Keratinocyte (primary cell): ENCODE data around the gene C17orf113.

Source experiments
- CTCF ChIP-seq, 3 experiments: IDR thresholded peaks in 1 of 3; conservative IDR thresholded peaks in 1 of 3; optimal IDR thresholded peaks in 1 of 3; 2 replicates in 2 of 3; 3 replicates in 1 of 3; pipeline versions ENCODE3 to v1.5.1; 2011; ENCODE audit warnings: low read length in 3 of 3, mild to moderate bottlenecking in 3 of 3, moderate library complexity in 2 of 3, control low read depth in 1 of 3, inconsistent platforms in 1 of 3; ENCODE audit not compliant: insufficient read depth in 2 of 3; ENCODE audit errors: extremely low read depth in 1 of 3
- EZH2 ChIP-seq: IDR thresholded peaks from one replicate; pipeline ENCODE4 v1.6.1; 2012; ENCODE audit warnings: inconsistent platforms, mild to moderate bottlenecking, low read length, moderate library complexity

- TF ChIP-seq EZH2 (no peak), CTCF (optimal IDR thresholded peaks at IDR 0.05 in 1 of 3, IDR thresholded peaks at IDR 0.05 in 1 of 3, conservative IDR thresholded peaks at IDR 0.05 in 1 of 3; ENCODE audit: extremely low read depth in 1 of 3, insufficient read depth in 2 of 3, low read length in 3 of 3) (no peak)
Measured at GRCh38 chr17:42081516-42082129, 31.2 kb upstream of the C17orf113 start.
